Measurements from ENCODE around the gene CYLD.

GRCh38 chr16:50736448-50736847, 5.4 kb upstream of the CYLD start:
- TF ChIP-seq CTCF (IDR thresholded peaks at IDR 0.05) (no peak), POLR2A (IDR thresholded peaks at IDR 0.05) (no peak)
